Stimulated activated CD8-positive, alpha-beta memory T cell treated with anti-CD3 and anti-CD28 coated beads, Interleukin-15, amount 100 ng/mL, for 4 hours (primary cell): ENCODE data around the gene CCDC68.
"Not testable (repeated sequence)": the region's sequence is repeated elsewhere in the genome, so short reads cannot be mapped to it uniquely, and the experiment has no call there.

Source experiments
- DNase-seq, 2 donors: peaks; one replicate each; pipeline ENCODE4 v3.0.0-alpha.2; 2020; ENCODE audit warnings: low read depth in 2 of 2

The CCDC68 gene

GRCh38 chr18:54958704-54959625, at the start of gene CCDC68:
Gene CCDC68 (minus strand): TSS chr18:54959461. CDS start chr18:54942791, 16,670 bp downstream.
- no peak for DNase-seq

DNA sequence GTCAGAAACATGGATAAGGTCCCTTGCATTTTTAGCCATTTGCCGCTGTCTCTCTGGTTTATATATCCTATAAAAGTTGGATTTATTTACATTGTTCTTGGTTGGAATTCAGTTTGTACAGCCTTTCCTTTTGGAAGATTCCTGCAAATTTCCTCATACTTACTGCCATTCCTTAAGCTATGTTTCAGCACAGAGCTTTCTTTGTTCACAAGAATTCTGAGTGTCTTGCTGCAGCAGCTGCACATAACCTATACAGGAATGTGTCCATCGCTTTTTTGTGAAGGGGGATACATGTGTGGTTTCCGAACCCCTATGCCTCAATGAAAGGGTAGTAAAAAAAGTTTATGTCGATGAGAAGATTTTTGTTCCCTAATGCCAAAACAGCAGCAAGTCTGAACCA, 48.3 kb upstream of the CCDC68 start:
- DNase-seq = no peak

DNA sequence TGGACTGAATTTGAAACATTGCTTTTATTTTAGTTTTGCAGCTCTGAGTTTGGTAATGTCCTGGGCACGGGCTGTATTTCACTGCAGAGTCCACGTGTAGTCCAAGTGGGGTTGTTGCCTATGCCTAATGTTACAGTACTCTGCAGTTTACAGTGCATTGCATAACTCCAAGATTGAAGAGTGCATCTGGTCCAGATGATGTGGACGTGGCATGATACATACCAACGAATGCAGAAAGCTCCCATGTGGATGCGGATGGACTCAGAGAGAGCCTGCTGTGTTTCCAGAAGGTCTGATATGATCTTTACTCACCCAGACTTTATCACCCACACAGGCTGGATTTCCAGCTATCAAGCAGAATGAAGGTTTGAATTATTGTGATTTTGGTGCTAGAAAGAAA, 44.4 kb upstream of the CCDC68 start:
- no peak for DNase-seq

- DNase-seq = no peak
Measured at GRCh38 chr18:55002261-55002660, 43.0 kb upstream of the CCDC68 start.

- no peak for DNase-seq
Measured at GRCh38 chr18:55001394-55002024, 42.2 kb upstream of the CCDC68 start.

DNA sequence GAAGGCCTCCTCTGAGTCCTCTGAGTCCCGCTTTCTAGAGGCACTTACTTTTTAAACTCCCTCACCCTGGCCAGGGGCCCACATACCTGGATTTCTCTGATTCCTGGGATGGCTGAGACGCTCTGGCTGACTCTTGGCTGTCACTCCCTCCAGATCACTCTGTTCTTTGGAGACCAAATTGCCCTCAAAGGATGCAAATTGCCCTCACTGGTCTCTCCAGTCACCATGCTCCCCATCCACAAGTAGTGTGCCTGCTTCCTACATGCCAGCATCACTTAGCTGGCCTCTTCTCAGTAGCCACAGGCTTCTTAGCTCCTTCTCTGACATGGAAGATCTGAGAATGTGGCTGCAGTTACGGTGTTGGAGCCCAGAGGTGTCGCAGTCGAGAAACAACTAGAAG, 41.3 kb upstream of the CCDC68 start:
- no peak for DNase-seq

- no peak for DNase-seq
Measured at GRCh38 chr18:54999016-54999415, 39.8 kb upstream of the CCDC68 start.

DNA sequence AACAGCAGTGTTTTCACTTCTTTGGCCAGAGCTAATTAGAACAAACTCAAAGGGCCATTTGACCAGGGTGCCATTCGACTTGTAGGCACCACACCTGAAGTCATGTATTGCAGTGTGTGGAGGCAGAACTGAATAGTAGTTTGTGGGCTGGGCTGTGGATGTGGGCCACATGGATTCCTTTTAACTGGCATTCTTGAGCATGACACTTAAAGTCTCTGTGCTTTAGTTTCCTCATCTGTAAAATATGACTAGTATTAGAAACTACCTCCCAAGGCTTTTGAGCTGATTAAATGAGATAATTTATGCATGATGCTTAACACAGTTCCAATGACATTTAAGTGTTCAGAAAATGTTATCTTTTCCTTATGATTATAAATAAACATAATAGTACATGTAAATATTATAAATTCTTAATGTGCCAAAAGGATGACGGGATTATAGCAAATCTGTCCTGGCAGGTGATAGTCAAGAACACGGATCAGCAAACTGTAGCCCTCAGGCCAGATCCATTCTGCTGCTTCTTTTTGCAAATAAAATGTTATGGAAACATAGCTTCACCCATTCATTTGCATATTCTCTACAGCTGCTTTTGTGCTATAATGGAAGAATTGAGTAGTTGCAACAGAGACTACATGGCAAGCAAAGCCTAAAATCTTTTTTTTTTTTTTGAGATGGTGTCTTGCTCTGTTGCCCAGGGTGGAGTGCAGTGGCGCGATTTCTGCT, 36.3 kb upstream of the CCDC68 start:
- DNase-seq = no peak

DNA sequence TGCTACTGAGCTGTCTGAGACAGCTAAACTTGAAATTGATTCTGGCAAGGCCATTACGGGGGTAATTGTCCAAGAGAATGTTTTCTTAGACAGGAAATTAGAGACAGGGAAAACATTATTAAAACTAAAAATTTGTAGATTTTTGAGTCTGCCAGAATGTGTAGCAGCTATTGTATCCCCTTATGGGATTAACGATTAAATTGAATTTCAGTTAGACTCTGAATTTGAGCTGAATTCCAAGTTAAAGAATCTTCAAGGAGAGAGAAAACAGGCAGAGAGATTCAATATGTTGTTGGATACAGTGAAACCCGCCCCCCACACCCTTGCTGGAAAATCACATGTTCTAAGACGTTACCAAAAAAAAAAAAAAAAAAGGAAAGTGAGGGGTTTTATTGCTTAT, 32.7 kb upstream of the CCDC68 start:
- DNase-seq = no peak

- DNase-seq = no peak
Measured at GRCh38 chr18:54984908-54985307, 25.6 kb upstream of the CCDC68 start.

DNA sequence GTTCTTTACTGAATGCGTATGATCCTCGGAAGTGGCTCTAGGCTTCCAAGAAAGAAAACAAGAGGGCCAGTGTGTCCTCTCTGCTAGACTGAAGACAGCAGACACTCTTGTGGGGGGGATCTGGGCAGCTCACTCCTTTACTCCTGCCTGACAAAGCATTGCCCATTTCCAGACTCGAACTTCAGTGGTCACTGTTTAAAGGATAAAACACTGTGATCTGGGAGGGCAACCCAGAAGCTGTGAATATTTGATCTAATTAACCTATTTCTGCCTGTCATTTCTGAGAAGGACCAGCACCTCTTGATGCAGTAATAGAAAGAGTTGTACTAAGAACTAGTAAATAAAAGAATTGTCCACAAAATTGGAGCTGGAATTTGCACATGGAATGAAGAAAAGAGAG, 24.5 kb upstream of the CCDC68 start:
- no peak for DNase-seq

- no peak for DNase-seq
Measured at GRCh38 chr18:54983041-54983686, 23.9 kb upstream of the CCDC68 start.

DNA sequence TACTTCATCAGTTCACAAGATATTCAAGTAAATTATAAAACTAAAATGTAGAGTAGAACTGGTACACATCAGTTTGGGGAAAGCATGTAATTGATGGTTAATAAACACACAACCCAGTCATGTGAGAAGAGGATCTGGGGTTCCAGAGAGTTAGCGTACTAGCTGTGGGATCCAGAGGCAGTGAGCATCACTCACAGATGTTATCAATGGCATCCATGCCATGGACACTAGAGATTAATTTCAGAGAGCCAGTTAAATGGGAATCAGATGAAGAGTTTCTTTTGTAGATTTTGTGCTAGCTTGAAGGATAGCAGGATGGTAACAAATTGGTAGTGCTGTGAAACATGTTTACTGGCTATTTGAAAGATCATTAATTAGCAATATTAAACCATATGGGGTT, 21.8 kb upstream of the CCDC68 start:
- no peak for DNase-seq

DNA sequence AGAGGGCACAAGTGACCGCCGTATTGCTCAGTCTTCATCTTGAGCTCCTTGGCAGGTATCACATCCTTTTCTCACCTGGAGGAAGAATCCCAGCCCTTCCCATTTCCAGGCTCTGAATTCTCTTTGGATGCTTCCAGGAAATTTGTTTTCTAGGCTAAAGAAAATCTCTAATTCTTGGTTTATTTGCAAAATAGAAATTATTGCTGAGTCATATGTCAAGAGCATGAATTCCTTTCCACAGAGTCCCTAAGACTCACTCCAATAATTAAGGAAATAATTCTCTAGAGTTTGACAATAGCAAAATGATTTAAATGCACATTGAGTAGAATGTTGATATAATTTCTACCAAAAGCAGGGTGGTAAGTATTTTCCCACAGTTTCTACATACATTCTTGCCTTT, 16.3 kb upstream of the CCDC68 start:
- DNase-seq = no peak

DNA sequence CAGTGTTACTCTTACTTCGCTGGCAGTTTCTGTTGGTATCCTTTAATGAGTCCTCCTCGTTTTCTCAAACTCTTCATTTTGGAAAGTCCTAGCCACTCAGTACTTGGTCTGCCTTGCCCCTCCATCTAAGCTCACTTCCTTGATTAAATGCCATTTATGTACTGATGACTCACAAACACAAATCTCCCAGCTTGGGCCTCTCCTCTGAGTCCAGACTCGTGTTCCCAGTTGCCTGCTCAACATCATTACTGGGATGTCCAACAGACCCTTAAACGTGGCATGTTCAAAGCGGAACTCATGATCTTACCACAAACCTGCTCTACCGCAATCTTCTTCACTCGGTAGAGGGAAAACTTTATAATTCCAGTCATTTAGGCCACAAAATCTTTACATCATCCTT, 13.8 kb upstream of the CCDC68 start:
- DNase-seq = no peak

DNA sequence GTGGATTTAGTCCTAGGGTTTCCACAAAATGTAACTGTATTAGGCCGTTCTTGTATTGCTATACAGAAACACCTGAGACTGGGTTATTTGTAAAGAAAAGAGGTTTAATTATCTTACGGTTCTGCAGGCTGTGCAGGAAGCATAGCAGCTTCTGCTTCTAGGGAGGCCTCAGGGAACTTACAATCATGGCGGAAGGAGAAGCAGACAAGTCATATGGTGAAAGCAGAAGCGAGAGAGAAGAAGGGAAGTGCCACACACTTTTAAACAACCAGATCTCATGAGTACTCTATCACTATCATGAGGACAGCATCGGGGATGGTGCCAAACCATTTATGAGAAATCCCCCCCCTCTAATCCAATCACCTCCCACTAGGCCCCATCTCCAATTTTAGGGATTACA, 9.5 kb upstream of the CCDC68 start:
- DNase-seq = no peak

DNA sequence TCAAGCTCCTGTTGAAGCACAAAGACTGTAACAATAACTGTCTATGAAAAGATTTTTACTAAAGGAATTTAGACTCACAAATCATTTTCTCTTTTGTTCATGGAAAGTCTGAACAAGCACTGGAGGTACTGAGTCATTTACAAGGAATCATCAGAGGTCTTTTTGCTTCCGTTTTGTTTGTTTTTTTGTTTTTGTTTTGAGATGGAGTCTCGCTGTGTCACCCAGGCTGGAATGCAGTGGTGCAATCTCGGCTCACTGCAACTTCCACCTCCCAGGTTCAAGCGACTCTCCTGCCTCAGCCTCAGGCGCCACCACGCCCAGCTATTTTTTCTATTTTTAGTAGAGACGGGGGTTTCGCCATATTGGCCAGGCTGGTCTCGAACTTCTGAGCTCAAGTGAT, 9.0 kb upstream of the CCDC68 start:
- DNase-seq = not testable (repeated sequence)

DNA sequence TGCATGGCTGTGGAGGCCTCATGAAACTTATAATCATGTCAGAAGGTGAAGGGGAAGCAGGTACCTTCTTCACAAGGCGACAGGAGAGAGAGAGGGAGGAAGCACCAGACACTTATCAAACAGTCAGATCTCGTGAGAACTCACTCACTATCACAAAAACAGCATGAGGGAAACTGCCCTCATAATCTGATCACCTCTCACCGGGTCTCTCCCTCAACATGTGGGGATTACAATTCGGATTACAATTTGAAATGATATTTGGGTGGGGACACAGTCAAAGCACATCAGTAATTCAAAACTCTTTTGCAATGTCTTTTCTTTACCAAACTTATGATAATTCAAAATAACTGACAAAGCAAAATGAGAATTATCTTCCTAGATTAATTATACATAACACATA, 8.5 kb upstream of the CCDC68 start:
- DNase-seq = no peak

DNA sequence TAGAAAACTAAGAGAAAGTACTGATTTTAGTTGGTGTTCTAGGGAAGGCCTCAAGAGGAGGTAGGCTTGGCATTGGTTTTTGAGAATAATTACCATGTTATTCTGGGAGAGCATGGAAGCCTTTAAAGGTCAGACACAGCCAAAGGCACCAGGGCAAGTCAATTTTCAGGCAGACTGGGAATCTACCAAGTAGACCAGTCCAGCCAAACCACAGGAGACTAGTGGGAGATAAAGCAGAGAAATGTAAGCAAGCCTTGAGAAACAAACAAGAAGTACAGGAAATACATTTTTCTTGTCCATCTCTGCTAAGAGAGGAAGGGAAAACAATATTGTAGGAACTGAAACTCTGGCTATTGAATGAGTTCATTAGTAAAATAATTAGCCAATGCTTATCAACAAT, 5.5 kb upstream of the CCDC68 start:
- no peak for DNase-seq

- DNase-seq = no peak
Measured at GRCh38 chr18:54962919-54963645, 3.8 kb upstream of the CCDC68 start.

DNA sequence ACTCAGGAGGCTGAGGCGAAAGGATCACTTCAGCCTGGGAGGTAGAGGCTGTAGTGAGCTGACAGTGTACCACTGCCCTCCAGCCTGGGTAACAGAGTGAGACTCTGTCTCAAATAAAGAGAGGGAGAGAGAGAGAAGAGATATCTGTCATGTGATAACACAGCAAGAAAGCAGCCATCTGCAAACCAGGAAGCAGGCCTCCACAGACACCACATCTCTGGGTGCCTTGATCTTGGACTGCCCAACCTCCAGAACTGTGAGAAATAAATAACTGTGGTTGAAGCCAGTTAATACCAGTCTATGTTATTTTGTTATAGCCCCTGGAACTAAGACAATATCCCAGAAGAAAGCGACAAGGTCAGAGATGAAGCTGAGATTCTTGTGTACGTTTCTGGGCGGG, 2.6 kb upstream of the CCDC68 start:
- DNase-seq = no peak
